RPMI8226 (cell line): Measurements from ENCODE around the gene SAP30L.

Experiments
- DNase-seq: peaks from one replicate; pipeline ENCODE4 v3.0.0-alpha.2; 2015

SAP30L gene, protein sequence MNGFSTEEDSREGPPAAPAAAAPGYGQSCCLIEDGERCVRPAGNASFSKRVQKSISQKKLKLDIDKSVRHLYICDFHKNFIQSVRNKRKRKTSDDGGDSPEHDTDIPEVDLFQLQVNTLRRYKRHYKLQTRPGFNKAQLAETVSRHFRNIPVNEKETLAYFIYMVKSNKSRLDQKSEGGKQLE

DNA sequence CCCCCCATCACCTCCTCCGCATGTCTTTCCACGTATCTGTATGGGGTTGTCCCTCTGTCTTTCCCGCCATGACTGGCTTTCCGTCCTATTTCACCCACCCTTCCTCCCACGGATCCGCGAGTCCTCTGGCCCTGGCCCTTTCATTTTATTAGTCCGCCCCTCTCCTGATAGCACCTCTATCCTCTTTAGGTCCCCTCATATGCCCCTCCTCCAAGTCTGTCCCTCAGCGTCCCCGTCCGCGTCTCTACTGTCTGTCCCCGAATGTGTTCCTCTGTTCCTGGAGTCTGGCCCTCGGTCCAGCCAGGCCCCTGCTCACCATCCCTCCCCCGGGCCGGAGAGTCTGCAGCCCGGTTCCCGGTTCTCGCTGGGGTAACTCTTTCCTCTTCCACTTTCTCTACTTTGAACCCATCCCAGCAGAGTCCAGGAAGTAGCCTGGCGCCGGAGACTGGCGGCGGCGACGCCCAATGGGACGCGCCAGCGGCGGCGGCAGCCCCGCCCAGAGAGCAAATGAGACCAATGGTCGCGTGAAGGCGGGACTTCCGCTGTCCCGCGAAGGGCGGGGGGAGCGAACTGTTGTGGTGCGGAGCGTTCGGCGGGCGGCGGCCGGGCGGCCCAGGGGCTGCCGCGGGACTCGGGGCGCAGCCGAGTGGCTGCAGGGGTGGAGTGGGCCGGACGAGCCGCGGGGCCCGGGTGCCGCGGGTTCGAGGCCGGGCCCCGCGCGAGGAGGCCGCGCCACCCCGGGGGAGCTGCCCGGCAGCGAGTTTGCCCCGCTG is at the start of gene SAP30L:
SAP30L (plus strand) TSS at position 576 of the 773 bp plus-strand sequence. CDS start 608 bp downstream, outside the sequence.
- DNase-seq: peak; percentile 96

DNA sequence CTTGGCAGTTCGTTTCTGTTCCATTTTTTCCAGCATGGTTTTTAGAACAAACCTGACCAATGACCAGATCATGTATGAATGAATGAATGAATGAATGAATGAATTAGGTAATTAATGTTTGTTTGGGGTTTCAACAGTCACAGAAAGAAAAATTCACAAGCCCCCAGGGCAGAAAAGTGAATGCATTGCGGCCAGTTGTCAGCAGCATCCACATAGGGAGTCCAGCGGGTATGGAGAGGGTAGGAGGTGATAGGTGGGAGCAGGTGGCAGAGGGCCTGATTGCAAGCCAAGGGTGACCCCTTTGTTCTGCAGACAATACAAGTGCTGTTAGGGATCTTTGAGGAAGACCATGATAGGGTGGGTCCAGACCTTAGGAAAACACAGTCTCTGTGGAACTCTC is 49.7 kb upstream of the SAP30L start:
- DNase-seq: no peak

DNA sequence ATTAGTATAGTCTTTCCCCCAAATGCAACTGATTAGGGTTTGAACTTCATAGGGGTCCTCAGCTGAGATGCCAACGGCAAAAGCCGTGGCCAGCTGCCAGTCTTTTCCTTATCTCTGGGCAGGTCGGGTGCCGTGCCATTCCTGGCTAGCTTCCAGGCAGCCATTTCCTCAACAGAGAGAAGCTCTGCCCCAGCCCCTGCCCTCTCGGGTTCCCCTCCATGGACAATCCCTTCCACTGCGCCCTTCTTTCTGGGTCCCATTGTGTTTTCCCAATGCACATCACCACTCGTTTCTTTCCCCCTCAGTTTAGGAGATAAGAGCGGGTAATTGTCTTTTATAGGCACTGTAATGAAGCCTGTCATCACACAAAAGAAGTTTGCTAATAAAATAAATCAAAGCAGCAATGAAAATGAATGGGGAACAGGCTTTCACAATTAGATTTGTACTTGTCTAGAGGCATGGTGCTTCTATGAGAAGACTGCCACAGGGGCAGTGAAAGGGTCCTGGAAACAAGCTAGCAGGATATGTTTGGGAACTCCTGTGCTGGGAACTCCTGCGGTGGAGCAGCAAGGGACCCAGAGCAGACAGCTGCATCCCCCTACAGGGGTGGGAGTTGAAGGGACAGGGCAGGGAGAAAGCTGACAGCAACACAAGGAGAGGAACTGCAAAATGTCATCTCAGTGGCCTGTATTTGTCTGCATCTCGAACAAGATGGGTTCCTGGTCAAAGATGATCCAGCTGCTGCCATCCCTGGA is 48.0 kb upstream of the SAP30L start:
- peak; percentile 50 for DNase-seq

DNA sequence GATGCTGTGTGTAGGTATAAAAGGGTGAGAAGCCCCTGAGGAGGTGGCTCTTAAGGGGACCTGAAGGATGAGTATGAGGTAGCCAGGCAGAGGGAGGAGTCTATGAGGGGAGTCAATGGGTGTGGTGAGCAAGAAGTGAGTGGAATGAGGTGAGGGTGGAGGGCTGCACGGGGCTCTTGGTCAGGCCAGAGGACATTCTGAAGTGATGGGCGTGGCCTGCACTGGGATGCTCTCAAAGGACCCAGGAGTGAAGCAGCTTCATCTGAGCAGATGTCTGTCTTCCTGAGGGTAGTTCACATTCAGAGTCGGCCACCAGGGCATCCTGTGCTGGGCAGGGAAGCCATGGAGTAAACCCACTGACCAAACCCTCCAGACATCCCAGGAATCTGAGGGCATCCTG is 45.1 kb upstream of the SAP30L start:
- DNase-seq: no peak

DNA sequence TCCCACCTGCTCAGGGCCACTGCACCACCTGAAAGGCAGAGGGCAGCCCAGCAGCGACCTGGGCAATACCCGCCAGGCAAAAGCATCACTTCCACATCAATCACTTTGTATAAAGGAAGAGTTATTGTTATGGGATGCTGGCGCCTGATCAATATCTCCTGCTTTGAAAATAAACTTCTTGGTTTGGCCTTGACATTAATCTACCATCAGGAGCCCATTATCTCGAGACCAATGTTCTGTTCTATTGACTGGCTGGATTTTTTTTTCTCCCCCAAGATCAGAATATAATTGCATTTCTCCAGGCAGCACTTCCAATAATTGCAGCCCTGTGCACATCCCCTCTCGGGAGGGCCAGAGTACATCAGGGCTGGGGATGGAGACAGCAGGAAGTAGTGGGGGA is 44.4 kb upstream of the SAP30L start:
- DNase-seq: no peak

DNA sequence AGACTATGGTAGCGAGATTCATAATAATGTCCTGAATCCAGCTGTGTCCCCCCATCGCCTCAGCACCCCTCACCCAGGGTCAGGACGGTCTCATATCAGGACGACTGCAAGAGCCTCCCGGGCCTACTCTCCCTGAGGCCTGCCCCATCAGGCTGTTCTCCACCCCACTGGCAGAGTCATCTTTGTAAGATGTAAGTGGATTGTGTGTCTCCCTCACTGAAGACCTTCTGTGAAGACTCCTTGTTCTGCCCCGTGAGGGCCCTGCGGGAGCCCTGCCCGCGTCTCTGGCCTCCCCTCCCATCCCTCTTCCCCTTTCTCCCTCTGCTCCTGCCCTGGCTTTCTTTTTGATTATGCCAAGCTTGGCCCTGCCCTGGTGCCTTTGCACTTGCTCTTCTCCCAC is 43.9 kb upstream of the SAP30L start:
- DNase-seq: no peak

DNA sequence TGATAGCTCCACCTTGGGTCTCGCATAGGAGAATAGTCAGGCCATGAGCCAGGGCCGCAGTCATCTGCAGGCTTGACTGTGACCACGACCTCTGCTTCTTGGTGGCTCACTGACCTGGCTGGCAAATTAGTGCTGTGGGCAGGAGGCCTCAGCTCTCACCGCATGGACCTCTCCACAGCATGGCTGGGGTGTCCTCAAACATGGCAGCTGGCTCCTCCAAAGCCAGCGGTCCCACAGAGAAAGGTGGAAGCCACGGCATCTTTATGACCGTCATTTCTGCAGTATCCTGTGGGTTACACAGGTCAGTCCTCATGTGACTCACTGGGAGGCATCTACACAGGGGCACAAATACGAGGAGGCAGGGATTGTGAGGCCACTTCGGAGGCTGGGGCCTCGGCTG is 43.2 kb upstream of the SAP30L start:
- DNase-seq: no peak

DNA sequence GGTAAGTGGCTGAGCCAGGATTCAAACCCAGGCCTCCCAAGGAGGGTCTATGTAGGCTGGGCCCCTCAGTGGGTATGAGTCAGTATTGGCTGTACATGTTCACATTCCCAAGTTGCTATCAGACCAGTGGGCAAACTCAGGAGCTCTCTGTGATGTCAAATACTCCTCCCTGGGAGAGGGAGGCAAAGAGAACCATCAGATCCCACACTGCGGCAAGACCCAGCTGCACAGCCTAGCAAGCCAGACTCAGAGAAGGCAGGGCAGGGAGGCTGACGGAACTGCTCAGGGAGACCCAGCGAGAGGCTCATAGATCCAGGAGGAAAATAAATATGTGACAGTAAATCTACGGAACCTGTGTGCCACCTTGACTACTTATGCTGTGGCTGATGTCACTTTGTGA is 42.6 kb upstream of the SAP30L start:
- no peak for DNase-seq

DNA sequence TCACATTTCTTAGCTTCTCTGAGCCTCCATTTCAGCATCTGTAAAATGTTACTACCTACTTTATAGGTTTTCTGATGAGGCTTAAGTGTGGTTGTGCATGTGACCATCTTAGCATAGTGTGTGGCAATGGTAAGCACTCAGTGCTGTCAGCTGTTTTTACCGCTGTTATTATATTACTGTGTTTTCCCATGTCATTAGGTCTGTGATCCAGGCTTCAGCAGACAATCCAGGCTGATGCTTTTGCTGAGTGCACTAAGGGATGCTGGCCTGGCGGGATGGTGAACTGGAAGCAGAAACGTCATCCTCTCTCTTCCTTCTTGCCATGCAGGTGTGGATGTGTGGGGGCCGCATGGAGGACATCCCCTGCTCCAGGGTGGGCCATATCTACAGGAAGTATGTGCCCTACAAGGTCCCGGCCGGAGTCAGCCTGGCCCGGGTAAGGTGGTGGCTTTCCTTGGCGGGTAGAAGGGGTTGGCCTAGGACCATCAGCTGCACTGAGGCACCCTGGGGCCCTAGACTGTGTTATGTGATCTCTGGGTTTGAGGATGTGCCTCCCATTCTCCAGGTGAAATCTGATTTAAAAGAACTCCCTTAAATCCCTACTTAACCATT is 41.9 kb upstream of the SAP30L start:
- DNase-seq: no peak

DNA sequence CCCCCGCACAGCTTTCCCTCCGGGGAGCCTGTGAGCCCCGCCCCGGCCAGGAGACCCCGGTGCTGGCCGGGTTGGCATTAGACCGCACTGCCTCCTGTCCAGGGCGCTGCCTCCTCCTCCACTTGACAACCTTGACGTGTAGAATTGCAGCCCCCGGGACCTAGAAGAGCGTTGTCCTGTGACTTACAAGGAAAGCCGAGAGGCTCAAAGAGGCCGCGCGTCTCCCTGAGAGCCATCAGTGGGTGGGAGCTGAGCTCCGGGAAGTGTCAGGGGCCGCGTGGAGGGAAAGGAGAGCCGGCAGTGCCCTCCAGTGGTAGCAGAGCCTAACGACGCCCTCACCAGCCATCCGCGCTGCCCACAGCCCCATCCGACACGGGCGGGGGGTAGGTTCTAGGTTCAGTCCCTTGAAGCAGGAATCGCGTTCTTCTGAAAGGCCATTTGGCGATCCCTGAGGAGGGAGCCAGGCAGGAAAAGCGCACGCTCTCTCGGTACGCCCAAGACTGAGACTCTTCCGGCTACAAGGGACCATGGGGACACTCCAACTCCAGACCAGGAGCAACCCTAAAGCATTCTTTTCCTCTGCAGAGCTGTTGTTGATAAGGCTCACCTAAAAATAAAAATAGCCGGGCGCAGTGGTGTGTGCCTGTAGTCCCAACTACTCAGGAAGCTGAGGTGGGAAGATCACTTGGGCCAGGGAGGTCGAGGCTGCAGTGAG is 40.6 kb upstream of the SAP30L start:
- peak; percentile 79 for DNase-seq

DNA sequence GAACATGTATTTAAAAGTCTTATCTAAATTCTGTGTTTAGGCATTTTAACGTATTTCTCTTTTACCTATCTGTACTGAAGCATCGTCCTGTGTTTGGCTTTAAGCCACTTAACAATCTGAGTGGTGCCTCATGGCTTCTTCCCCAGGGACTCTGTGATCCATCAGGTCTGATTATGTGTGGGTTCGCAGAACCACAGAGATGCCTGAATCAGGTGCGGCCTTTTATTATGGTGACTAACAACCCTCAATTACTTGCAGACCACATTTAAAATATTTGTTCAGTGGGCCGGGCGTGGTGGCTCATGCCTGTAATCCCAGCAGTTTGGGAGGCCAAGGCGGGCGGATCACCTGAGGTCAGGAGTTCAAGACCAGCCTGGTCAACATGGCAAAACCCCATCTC is 39.6 kb upstream of the SAP30L start:
- no peak for DNase-seq

DNA sequence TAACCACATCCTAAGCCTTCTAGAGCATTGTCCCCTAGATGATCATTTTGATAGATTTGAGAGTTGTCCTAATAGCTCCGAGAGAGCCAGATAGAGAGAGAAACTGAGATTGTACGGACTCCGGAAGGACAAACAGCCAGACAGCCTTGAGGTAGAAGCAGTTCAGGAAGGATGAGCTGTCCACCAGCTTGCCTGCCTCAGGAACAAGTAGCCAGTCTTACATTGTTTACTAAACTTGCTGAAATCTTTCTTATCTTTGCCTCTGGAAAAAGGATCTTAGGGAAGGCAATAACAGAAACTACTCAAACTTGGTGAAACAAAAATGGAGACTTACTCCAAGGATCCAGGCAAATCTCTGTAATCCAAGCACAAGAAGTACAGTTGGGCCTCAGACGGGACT is 39.0 kb upstream of the SAP30L start:
- no peak for DNase-seq

DNA sequence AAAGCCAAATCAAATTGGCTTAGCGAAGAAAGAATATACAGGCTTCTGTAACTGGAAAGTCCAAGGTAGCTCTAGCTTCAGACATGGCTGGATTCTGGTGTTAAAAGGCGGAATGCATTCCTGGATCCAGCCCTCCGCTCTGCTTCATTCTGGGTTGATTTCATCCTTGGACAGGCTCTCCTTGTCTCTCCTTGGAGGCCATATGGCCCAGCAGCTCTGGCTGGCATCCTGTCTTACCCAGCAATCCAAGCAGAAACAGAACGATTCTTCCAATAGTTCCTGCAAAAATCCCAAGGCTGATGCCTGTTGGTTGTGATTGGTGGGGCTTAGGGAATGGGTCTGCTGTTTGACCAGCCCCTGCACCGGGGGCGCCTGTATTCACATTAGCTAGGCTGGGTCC is 37.0 kb upstream of the SAP30L start:
- no peak for DNase-seq

DNA sequence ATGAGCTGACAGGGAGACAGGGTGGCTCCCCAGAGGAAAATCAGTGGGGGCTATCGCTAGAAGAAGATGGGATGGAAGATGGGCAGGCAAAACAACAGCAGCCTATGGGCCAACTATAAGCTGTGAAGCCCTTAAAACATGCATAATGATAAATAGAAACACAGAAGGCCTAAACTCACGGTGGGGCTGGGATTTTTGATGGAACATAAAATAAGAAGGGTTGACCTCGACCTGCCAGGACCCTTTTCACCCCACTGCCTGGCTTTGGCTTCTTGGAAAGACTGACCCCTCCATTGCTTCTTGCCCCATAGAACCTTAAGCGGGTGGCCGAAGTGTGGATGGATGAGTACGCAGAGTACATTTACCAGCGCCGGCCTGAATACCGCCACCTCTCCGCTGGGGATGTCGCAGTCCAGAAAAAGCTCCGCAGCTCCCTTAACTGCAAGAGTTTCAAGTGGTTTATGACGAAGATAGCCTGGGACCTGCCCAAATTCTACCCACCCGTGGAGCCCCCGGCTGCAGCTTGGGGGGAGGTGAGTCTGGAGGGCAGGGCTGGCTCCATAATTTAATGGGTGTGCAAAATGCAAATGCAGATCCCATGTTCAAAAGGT is 36.5 kb upstream of the SAP30L start:
- no peak for DNase-seq

DNA sequence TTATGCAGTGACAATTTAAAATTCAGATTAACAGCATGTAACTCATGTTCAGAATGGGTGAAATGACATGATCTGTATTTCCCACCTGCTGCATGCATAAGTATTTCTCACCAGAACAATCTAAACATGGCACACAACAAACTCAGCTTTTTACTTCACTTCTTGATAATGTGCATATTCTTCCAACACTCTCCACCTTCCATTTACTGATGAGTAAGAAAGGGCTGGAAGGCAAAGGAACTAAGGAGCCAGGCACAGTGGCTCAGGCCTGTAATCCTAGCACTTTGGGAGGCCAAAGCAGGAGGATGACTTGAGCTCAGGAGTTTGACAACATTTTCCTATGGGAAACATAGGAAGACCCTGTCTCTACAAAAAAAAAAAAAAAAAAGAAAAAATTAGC is 35.8 kb upstream of the SAP30L start:
- DNase-seq: no peak

DNA sequence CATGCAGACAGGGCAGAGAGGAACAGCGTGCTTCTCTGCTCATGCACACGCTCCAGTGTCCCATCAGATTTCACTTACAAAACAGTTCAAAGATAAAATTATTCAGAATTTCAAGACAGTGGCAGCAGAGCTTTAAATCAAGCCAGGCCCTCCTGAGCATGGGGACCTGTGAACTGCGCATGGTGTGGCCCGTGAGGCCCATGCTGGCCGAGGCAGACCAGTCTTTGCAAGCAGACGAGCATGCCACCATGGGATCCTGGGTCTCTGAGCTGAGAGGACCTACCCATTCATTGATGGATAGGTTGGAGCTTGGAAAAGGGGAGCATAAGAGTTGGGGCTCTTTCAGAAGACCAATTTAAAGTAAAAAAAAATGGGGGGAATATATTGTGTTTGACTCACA is 35.0 kb upstream of the SAP30L start:
- DNase-seq: no peak

DNA sequence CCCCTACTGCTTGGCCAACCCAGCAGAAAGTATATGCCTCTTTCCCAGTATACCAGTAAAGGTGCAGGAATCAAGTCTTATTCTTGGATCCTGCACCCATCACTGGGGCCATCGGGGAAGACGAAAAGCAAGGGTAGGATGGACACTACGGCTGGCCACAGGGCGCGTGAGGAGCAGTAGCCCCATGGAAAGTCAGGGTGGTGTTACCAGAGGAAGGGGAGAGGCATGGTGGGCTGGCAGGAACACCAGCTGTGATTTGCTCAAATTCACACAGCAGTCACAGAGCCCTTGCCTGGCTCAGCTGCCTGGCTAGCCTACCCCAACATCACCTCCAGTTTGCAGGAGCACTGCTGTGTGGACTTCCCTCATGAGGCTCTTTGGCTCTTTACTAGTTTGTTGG is 34.5 kb upstream of the SAP30L start:
- no peak for DNase-seq

DNA sequence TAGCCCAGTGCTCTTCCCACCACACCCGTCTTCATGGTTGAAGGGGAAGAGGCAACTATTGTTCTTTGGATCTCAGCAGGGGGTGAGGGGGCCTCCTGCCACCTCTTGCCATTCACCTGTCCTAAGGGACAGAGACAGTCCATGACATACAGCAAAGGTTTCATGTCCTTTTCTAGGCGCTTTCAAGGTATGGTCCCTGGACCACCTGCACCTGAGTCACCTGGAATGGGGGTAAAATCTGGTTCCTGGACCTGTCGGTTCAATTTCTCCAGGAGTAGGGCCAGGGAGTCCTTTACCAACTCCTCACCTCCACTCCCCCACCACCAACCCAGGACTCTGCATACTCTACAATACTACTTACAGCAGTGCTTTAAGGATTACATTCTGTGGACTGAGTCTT is 33.5 kb upstream of the SAP30L start:
- no peak for DNase-seq

DNA sequence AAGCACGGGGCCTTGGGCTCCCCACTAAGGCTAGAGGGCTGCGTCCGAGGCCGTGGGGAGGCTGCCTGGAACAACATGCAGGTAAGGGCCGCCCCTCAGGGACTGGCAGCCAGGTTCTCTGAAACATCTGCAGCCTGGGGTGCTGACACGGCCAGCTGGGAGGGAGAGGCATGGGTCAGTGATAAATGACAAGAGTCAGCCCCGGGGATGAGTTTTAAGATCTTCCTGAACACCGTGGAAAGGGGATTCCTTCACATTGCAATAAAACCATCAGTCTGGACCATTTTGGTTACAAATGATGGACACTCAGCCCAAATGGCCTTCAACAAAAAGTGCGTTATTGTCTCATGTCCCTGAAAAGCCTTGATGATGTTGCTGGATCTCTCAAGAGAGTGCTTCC is 32.9 kb upstream of the SAP30L start:
- DNase-seq: no peak

DNA sequence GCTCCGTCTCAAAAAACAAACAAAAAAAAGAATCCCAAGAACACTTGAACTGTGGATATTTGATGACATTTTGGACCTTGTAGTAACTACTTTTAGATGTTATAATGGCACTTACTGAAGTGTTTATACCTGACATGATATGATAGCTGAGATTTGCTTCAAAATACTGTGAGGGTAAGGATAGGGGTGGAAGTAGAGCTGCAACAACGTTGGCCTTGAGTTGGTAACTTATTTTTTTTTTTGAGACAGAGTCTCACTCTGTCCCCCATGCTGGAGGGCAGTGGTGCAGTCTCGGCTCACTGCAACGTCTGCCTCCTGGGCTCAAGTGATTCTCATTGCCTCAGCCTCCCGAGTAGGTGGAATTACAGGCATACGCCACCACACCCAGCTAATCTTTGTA is 30.7 kb upstream of the SAP30L start:
- DNase-seq: no peak

DNA sequence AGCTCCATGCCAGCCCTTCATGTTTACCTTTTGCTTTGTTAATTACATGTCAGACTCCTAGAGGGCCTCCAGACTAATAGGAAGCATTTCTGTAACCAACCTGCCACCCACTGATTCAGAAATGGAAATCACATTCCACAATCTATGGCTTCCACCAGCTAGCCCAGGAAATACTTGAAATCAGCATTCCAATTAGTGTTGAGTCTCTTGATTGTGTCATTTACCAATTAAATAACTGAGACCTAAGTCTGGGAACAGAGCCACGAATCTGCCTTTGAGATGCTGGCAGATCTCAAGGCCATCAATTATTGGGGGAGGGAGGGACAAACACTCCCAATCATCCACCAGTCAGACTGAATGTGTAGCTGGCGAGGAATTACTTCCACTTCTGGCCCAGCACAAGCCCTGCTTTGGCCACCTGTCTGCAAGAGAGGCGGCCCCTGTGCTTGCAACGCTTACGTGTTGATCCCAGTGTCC is 27.4 kb upstream of the SAP30L start:
- DNase-seq: no peak

DNA sequence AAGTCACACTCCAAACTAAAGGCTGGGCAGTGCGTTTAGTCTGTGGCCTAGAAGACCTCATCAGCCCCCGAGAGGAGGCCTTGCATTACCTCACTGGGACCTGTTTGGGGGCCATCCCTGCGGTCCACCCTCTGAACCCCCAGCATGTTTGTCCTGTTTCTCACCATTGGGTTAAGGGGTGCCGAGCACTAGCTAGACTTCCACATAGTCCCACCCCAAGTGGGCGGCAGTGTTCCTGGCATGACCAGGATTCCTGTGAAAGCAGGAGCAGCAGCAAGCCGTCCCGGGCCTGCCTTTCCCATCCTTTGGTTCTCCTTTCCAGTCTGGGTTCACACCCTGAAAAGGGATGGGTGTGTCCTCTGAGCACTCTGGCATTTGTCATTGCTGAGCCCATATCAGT is 26.6 kb upstream of the SAP30L start:
- no peak for DNase-seq
